ENCODE results near the gene LYST. TPM values are rescaled to one million over a fixed set of nuclear protein-coding genes. Genes with fewer than 3 reads are reported as not detected.

The LYST gene
- total RNA-seq, 1 experiment from 2014 or later: 11.9 TPM

GRCh38 chr1:235865565-235866204, 1.0 kb downstream of the LYST start:
- CTCF ChIA-PET: interaction anchor here (1.0 to 2.9 kb wide), 5 partner anchors 22 to 106 kb away, joined by 4 to 28 read pairs (median 4); no protein-coding TSS in a partner anchor
- TF ChIP-seq CTCF (IDR thresholded peaks at IDR 0.05; ENCODE audit: unreplicated experiment): no peak
- H3K9me3 Mint-ChIP-seq (ENCODE audit: low read depth, unreplicated experiment): no peaks in the 10 kb centered on the region
- peak overlapping the region; percentile 92 for H3K4me3 Mint-ChIP-seq (ENCODE audit: low read depth, unreplicated experiment)
- H3K27me3 Mint-ChIP-seq (ENCODE audit: unreplicated experiment): no peaks in the 10 kb centered on the region
- BruUV-seq (replicated peaks): TSS peak; percentile 59
- intact Hi-C loops (cut with micrococcal nuclease; ENCODE audit: unreplicated experiment): loop anchor here (2.0 kb wide), 1 partner anchor 43 kb away; no protein-coding TSS in a partner anchor
- peak overlapping the region; percentile 78 for H3K27ac Mint-ChIP-seq (ENCODE audit: unreplicated experiment)
- H3K4me1 Mint-ChIP-seq (ENCODE audit: low read depth, unreplicated experiment): peaks cover 13% of the 10 kb centered on the region
- no peak for DNase-seq
- peaks cover 19% of the 10 kb centered on the region for H3K36me3 Mint-ChIP-seq (ENCODE audit: insufficient read depth, unreplicated experiment)

- intact Hi-C loops (cut with micrococcal nuclease; ENCODE audit: unreplicated experiment): no loop called here
- H3K27ac Mint-ChIP-seq (ENCODE audit: unreplicated experiment): no peak overlapping the region
These were observed 1.7 kb downstream of the LYST start for GRCh38 chr1:235864931-235865525.

GRCh38 chr1:235864469-235864868, 2.2 kb downstream of the LYST start:
- no peak overlapping the region for H3K4me3 Mint-ChIP-seq (ENCODE audit: low read depth, unreplicated experiment)
- peaks cover 19% of the 10 kb centered on the region for H3K36me3 Mint-ChIP-seq (ENCODE audit: insufficient read depth, unreplicated experiment)
- no peaks in the 10 kb centered on the region for H3K27me3 Mint-ChIP-seq (ENCODE audit: unreplicated experiment)
- no TSS peak for BruUV-seq (replicated peaks)
- CTCF ChIA-PET: no interaction called here
- intact Hi-C loops (cut with micrococcal nuclease; ENCODE audit: unreplicated experiment): no loop called here
- no peaks in the 10 kb centered on the region for H3K9me3 Mint-ChIP-seq (ENCODE audit: low read depth, unreplicated experiment)
- H3K4me1 Mint-ChIP-seq (ENCODE audit: low read depth, unreplicated experiment): peaks cover 13% of the 10 kb centered on the region
- DNase-seq: no peak
- no peak overlapping the region for H3K27ac Mint-ChIP-seq (ENCODE audit: unreplicated experiment)
- no peak for TF ChIP-seq CTCF (IDR thresholded peaks at IDR 0.05; ENCODE audit: unreplicated experiment)

More at GRCh38 chr1:235864931-235865525, 1.7 kb downstream of the LYST start:
- Mint-ChIP-seq H3K27me3 (ENCODE audit: unreplicated experiment) (no peaks in the 10 kb centered on the region), H3K4me1 (ENCODE audit: low read depth, unreplicated experiment) (peaks cover 13% of the 10 kb centered on the region), H3K9me3 (ENCODE audit: low read depth, unreplicated experiment) (no peaks in the 10 kb centered on the region), H3K36me3 (ENCODE audit: insufficient read depth, unreplicated experiment) (peaks cover 19% of the 10 kb centered on the region), H3K4me3 (ENCODE audit: low read depth, unreplicated experiment) (peak overlapping the region; percentile 92)
- TF ChIP-seq CTCF (IDR thresholded peaks at IDR 0.05; ENCODE audit: unreplicated experiment): no peak
- CTCF ChIA-PET: interaction anchor here (1.0 to 2.9 kb wide), 5 partner anchors 21 to 106 kb away, joined by 4 to 28 read pairs (median 4); no protein-coding TSS in a partner anchor
- no peak for DNase-seq
- no TSS peak for BruUV-seq (replicated peaks)

GRCh38 chr1:235863699-235864093, 3.0 kb downstream of the LYST start:
- peaks cover 13% of the 10 kb centered on the region for H3K4me1 Mint-ChIP-seq (ENCODE audit: low read depth, unreplicated experiment)
- no peak for DNase-seq
- H3K4me3 Mint-ChIP-seq (ENCODE audit: low read depth, unreplicated experiment): no peak overlapping the region
- no TSS peak for BruUV-seq (replicated peaks)
- peaks cover 19% of the 10 kb centered on the region for H3K36me3 Mint-ChIP-seq (ENCODE audit: insufficient read depth, unreplicated experiment)
- no peak for TF ChIP-seq CTCF (IDR thresholded peaks at IDR 0.05; ENCODE audit: unreplicated experiment)
- H3K9me3 Mint-ChIP-seq (ENCODE audit: low read depth, unreplicated experiment): no peaks in the 10 kb centered on the region
- CTCF ChIA-PET: no interaction called here
- no peaks in the 10 kb centered on the region for H3K27me3 Mint-ChIP-seq (ENCODE audit: unreplicated experiment)
- intact Hi-C loops (cut with micrococcal nuclease; ENCODE audit: unreplicated experiment): no loop called here
- no peak overlapping the region for H3K27ac Mint-ChIP-seq (ENCODE audit: unreplicated experiment)

Measured in Calu3 (cell line).